Measurements from ENCODE around the gene SEPTIN6.

DNA sequence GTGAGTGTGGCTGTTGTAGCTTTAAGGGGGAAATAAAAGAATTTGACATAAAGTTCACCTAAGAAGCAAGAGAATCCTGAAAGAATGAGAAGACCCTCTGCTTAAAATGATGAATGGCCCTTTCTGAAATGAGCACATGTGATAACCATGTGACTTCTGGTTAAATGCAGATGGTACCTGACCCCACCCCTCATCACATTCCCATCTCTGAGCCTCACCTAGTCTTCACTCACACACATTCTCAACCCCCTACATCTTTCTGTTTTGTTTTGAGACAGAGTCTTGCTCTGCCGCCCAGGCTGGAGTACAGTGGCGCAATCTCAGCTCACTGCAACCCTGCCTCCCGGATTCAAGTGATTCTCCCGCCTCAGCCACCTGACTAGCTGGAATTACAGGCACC is 31.5 kb downstream of the SEPTIN6 start:
- TF ChIP-seq, protein P1, sequence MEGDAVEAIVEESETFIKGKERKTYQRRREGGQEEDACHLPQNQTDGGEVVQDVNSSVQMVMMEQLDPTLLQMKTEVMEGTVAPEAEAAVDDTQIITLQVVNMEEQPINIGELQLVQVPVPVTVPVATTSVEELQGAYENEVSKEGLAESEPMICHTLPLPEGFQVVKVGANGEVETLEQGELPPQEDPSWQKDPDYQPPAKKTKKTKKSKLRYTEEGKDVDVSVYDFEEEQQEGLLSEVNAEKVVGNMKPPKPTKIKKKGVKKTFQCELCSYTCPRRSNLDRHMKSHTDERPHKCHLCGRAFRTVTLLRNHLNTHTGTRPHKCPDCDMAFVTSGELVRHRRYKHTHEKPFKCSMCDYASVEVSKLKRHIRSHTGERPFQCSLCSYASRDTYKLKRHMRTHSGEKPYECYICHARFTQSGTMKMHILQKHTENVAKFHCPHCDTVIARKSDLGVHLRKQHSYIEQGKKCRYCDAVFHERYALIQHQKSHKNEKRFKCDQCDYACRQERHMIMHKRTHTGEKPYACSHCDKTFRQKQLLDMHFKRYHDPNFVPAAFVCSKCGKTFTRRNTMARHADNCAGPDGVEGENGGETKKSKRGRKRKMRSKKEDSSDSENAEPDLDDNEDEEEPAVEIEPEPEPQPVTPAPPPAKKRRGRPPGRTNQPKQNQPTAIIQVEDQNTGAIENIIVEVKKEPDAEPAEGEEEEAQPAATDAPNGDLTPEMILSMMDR (IDR thresholded peaks at IDR 0.05), result no peak
- no peak for TF ChIP-seq POLR2A (IDR thresholded peaks at IDR 0.05)
